Stomach (tissue), 9 donors: Measurements from ENCODE around the gene TRIOBP. TPM values are rescaled to one million over a fixed set of nuclear protein-coding genes. Genes with fewer than 3 reads are reported as not detected.

ENCODE experiments used
- DNase-seq, 2 donors: peaks; one replicate each; pipeline versions ENCODE4 v3.0.0 to v3.0.0-alpha.2; 2013 to 2019
- H3K27ac ChIP-seq, 5 donors: fragments of 200-600 bp in 4 of 5; sonication (generic) in 4 of 5; one replicate each; pipeline ENCODE4 v1.5.1; 2013 to 2019; ENCODE audit warnings: mild to moderate bottlenecking in 1 of 5, moderate library complexity in 1 of 5
- H3K27me3 ChIP-seq, 3 donors: fragments of 200-600 bp; sonication (generic); one replicate each; pipeline ENCODE4 v1.5.1; 2017 to 2019; ENCODE audit warnings: mixed run types in 1 of 3
- H3K36me3 ChIP-seq, 4 donors: fragments of 200-600 bp; sonication (generic); 1 replicate in 3 of 4; 2 replicates in 1 of 4; pipeline ENCODE4 v1.5.1; 2016 to 2019
- H3K4me1 ChIP-seq, 4 donors: fragments of 200-600 bp; sonication (generic); one replicate each; pipeline ENCODE4 v1.5.1; 2016 to 2019
- H3K4me3 ChIP-seq, 4 donors: fragments of 200-600 bp; sonication (generic) in 3 of 4; one replicate each; pipeline ENCODE4 v1.5.1; 2016 to 2019; ENCODE audit warnings: mild to moderate bottlenecking in 1 of 4
- H3K9me3 ChIP-seq, 4 donors: fragments of 200-600 bp; sonication (generic); one replicate each; pipeline ENCODE4 v1.5.1; 2016 to 2019
- CTCF ChIP-seq, 7 experiments: fragments of 450-650 bp in 4 of 7; fragments of 200-600 bp in 3 of 7; sonication (generic) in 3 of 7; IDR thresholded peaks; one replicate each; pipeline ENCODE4 v1.5.1; 2016 to 2019; ENCODE audit warnings: antibody characterized with exemption in 7 of 7, control low read depth in 2 of 7, mild to moderate bottlenecking in 1 of 7
- EP300 ChIP-seq: sonication (generic); formaldehyde crosslinking; IDR thresholded peaks from one replicate; pipeline ENCODE4 v1.6.1; 2017; ENCODE audit warnings: antibody characterized with exemption
- POLR2A ChIP-seq, 4 donors: fragments of 450-650 bp; IDR thresholded peaks; one replicate each; pipeline ENCODE4 v1.6.1; 2016; ENCODE audit warnings: antibody characterized with exemption in 4 of 4, control low read depth in 2 of 4, mild to moderate bottlenecking in 1 of 4, moderate library complexity in 1 of 4
- POLR2AphosphoS5 ChIP-seq, 3 donors: sonication (generic); formaldehyde crosslinking; IDR thresholded peaks; one replicate each; pipeline ENCODE4 v1.6.1; 2016; ENCODE audit warnings: antibody characterized with exemption in 3 of 3
- whole genome bisulfite sequencing, 5 donors: extraction: QIAGEN DNeasy Blood & Tissue Kit in 3 of 5; methylation state at CpG; one replicate each; pipeline versions ENCODE4 v1.1.5 to v1.1.7; 2013 to 2018; 5-methylcytosine and 5-hydroxymethylcytosine counted together
- intact Hi-C: fragments of 100-400 bp; cut with DNase I; formaldehyde crosslinking; loops from one replicate; pipeline ENCODE4 v1.15.1; 2023; ENCODE audit warnings: low total_unique reads
- polyA plus RNA-seq, 3 donors: library from polyadenylated mRNA; stranded (reverse); fragments of 200-250 nt; gene quantifications; one replicate each; pipeline ENCODE4 v1.2.3, GENCODE V29; 2013
- total RNA-seq, 5 donors: library from RNA; depleted of rRNA; stranded (reverse); fragments of >200 nt; gene quantifications; one replicate each; pipeline versions ENCODE4 v1.1.0 to v1.2.3, GENCODE V29; 2014 to 2016
- donor health status: healthy with polysubstance abuse.
- donor health status: Bipolar disorder and iron deficiency.
- donor health status: healthy.

The TRIOBP gene
- total and polyA plus RNA-seq, 8 donors = 30.6 to 355 (median 86.1) TPM

GRCh38 chr22:37811867-37812266, 115.0 kb downstream of the TRIOBP start:
- Histone ChIP-seq H3K4me3 (no peak overlapping the region), H3K4me1 (peaks cover 8 to 27% (median 25%) of the 10 kb centered on the region in 4 donors), H3K27me3 (no peaks in the 10 kb centered on the region), H3K27ac (no peak overlapping the region), H3K36me3 (peaks cover 0 to 41% (median 37%) of the 10 kb centered on the region in 4 donors), H3K9me3 (no peaks in the 10 kb centered on the region)
- TF ChIP-seq POLR2A (IDR thresholded peaks at IDR 0.05) (no peak), EP300 (no peak), CTCF (IDR thresholded peaks at IDR 0.05) (no peak), POLR2AphosphoS5 (IDR thresholded peaks at IDR 0.05) (no peak)
- 95 to 100% (median 97%) methylated on average over 2 of the region's 2 CpGs for WGBS, 5 donors
- DNase-seq = no peak
- intact Hi-C loops = loop anchor here (10.0 kb wide), 1 partner anchor 153 kb away; no protein-coding TSS in a partner anchor

GRCh38 chr22:37812869-37813678, 116.2 kb downstream of the TRIOBP start:
- peaks cover 0 to 3% (median under 1%) of the 10 kb centered on the region in 3 donors for H3K27me3 ChIP-seq
- TF ChIP-seq POLR2A (IDR thresholded peaks at IDR 0.05) (no peak), CTCF (IDR thresholded peaks at IDR 0.05) (no peak), EP300 (no peak), POLR2AphosphoS5 (IDR thresholded peaks at IDR 0.05) (no peak)
- H3K36me3 ChIP-seq = peaks cover 0 to 41% (median 37%) of the 10 kb centered on the region in 4 donors
- no peaks in the 10 kb centered on the region for H3K9me3 ChIP-seq
- 85 to 94% (median 92%) methylated on average over 17 to 27 of the region's 27 CpGs for WGBS, 5 donors
- peaks cover 10 to 26% (median 22%) of the 10 kb centered on the region in 4 donors for H3K4me1 ChIP-seq
- DNase-seq = no peak
- intact Hi-C loops = loop anchor here (10.0 kb wide), 1 partner anchor 152 kb away; no protein-coding TSS in a partner anchor
- no peak overlapping the region for H3K4me3 ChIP-seq
- H3K27ac ChIP-seq = no peak overlapping the region

- peaks cover 0 to 29% (median 15%) of the 10 kb centered on the region in 3 donors for H3K27me3 ChIP-seq
- intact Hi-C loops = loop anchor here (5.0 to 10.0 kb wide), 2 partner anchors 47 to 149 kb away; no protein-coding TSS in a partner anchor
- no peak for DNase-seq
- H3K4me1 ChIP-seq = peaks cover 15 to 24% (median 20%) of the 10 kb centered on the region in 4 donors
- no peak for TF ChIP-seq EP300
- no peak for TF ChIP-seq CTCF (IDR thresholded peaks at IDR 0.05)
- no peak for TF ChIP-seq POLR2A (IDR thresholded peaks at IDR 0.05)
- TF ChIP-seq POLR2AphosphoS5 (IDR thresholded peaks at IDR 0.05) = no peak
- H3K4me3 ChIP-seq = no peak overlapping the region
- peaks cover 0 to 41% (median 34%) of the 10 kb centered on the region in 4 donors for H3K36me3 ChIP-seq
- 86 to 92% (median 89%) methylated on average over 11 to 12 of the region's 12 CpGs for WGBS, 5 donors
- H3K9me3 ChIP-seq = no peaks in the 10 kb centered on the region
- H3K27ac ChIP-seq = no peak overlapping the region
Observed at GRCh38 chr22:37815593-37815992, 118.7 kb downstream of the TRIOBP start.

- Histone ChIP-seq H3K27ac (no peak overlapping the region), H3K9me3 (no peaks in the 10 kb centered on the region), H3K36me3 (peaks cover 0 to 41% (median 34%) of the 10 kb centered on the region in 4 donors), H3K4me1 (peaks cover 15 to 24% (median 20%) of the 10 kb centered on the region in 4 donors), H3K4me3 (no peak overlapping the region), H3K27me3 (peaks cover 0 to 39% (median 19%) of the 10 kb centered on the region in 3 donors)
- intact Hi-C loops = loop anchor here (5.0 to 10.0 kb wide), 2 partner anchors 46 to 148 kb away; no protein-coding TSS in a partner anchor
- WGBS, 5 donors = 89 to 94% (median 92%) methylated on average over 21 to 23 of the region's 23 CpGs
- TF ChIP-seq CTCF (IDR thresholded peaks at IDR 0.05) (no peak), EP300 (no peak), POLR2AphosphoS5 (IDR thresholded peaks at IDR 0.05) (no peak), POLR2A (IDR thresholded peaks at IDR 0.05) (no peak)
- no peak for DNase-seq
Observed at GRCh38 chr22:37816543-37817180, 119.8 kb downstream of the TRIOBP start.
